ENCODE results near the gene IL4. TPM values are rescaled to one million over a fixed set of nuclear protein-coding genes. Genes with fewer than 3 reads are reported as not detected.

IL4 gene
- total RNA-seq, 1 donor from 2014 or later = not detected

DNA sequence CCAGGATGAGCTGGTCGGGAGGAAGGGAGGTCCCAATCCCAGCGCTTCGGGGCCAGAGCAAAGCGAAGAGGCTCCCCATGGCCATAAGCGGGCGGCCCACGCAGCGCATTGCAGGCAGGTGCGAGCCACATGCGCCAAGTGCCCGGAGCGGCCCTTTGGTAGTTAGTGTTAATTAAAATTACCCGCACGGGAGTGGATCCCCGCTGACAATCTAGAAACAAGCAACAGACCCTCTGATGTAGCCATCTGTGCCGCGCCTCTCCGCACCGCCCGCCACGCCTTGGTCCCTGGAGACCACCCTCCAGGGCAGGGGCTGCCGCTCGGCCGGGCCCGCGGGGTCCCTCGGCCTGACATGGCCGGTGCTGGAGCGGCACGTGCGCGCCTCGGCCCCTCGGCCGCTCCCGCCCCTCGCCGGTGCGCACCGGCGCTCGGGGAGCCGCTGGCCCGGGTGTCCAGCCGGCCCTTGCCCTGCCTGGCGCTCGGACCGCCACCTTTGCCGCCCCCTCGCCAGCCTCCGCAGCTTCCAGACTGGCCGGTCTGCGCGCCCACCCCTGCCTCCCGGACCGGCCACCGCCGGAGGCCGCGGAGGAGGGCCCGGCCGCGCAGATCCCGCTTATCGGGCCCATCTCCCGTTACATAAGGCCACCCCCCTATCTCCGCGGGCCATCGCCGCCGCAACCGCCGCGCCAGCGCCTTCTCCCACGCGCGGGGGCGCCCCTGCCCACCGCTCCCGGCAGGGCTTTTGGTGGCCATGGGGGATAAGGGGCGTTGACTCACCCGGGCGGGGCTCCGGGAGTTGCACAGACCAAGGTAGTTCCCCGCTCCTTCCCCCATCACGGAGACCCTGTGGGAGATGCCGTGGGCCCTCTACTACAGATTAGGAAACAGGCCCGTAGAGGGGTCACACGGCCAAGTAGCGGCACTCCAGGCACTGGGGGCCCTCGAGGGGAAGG lies 17.7 kb upstream of the IL4 start:
- TF ChIP-seq, protein P1, sequence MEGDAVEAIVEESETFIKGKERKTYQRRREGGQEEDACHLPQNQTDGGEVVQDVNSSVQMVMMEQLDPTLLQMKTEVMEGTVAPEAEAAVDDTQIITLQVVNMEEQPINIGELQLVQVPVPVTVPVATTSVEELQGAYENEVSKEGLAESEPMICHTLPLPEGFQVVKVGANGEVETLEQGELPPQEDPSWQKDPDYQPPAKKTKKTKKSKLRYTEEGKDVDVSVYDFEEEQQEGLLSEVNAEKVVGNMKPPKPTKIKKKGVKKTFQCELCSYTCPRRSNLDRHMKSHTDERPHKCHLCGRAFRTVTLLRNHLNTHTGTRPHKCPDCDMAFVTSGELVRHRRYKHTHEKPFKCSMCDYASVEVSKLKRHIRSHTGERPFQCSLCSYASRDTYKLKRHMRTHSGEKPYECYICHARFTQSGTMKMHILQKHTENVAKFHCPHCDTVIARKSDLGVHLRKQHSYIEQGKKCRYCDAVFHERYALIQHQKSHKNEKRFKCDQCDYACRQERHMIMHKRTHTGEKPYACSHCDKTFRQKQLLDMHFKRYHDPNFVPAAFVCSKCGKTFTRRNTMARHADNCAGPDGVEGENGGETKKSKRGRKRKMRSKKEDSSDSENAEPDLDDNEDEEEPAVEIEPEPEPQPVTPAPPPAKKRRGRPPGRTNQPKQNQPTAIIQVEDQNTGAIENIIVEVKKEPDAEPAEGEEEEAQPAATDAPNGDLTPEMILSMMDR (IDR thresholded peaks at IDR 0.05; ENCODE audit: insufficient read depth, low read length, severe bottlenecking) = peak; percentile 15
- DNase-seq (ENCODE audit: low read depth) = no peak
- Histone ChIP-seq H3K36me3 (ENCODE audit: control insufficient read depth, insufficient read depth, low read length) (no peaks in the 10 kb centered on the region), H3K27me3 (ENCODE audit: control insufficient read depth, insufficient read depth, low read length) (peaks cover 4% of the 10 kb centered on the region), H3K4me3 (ENCODE audit: low read depth, low read length) (peak overlapping the region; percentile 25)
- no peak for FAIRE-seq

DNA sequence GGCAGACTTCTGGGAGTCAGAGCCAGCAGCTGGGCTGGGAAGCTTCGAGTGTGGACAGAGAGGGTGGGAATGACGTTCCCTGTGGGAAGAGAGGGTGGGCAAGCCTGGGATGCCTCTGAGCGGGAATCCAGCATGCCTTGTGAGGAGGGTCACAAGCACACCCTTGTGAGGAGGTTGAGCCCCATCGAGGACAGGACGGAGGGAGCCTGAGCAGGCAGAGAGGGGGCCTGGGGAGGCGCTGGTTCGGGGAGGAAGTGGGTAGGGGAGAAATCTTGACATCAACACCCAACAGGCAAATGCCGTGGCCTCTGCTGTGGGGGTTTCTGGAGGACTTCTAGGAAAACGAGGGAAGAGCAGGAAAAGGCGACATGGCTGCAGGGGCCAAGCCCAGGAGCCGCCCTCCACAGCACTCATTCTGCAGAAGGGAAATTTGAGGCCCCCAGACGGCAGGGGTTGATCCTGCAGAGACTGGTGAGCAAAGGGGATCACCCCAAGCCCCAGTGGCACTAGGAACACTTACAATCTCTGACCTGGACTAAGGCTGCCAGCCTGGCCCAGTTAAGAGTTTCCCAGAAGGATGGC lies 16.9 kb upstream of the IL4 start:
- no peaks in the 10 kb centered on the region for H3K36me3 ChIP-seq (ENCODE audit: control insufficient read depth, insufficient read depth, low read length)
- FAIRE-seq = no peak
- no peak for DNase-seq (ENCODE audit: low read depth)
- TF ChIP-seq, protein P1 (IDR thresholded peaks at IDR 0.05; ENCODE audit: insufficient read depth, low read length, severe bottlenecking) = no peak
- H3K4me3 ChIP-seq (ENCODE audit: low read depth, low read length) = no peak overlapping the region
- peaks cover 4% of the 10 kb centered on the region for H3K27me3 ChIP-seq (ENCODE audit: control insufficient read depth, insufficient read depth, low read length)

DNA sequence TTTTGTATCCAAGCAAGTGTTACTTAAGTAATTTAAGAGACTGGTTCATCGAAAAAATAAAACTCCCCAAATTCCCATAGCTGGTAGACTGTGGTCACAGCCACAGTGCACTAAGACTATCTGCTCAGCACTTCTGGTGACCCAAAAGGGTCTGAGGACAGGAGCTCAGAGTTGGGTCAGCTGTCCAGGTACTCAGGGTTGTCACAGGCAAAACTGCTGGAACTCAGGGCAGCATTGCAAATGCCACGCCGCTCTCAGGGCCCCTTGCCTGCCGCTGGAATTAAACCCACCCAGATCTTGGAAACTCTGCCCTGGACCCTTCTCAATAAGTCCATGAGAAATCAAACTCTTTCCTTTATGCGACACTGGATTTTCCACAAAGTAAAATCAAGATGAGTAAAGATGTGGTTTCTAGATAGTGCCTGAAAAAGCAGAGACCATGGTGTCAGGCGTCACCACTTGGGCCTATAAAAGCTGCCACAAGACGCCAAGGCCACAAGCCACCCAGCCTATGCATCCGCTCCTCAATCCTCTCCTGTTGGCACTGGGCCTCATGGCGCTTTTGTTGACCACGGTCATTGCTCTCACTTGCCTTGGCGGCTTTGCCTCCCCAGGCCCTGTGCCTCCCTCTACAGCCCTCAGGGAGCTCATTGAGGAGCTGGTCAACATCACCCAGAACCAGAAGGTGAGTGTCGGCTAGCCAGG lies 16.0 kb upstream of the IL4 start, which contains the start of gene IL13:
IL13 (plus strand) TSS at position 498 of the 705 bp plus-strand sequence; CDS start at position 512, 14 bp downstream.
- H3K36me3 ChIP-seq (ENCODE audit: control insufficient read depth, insufficient read depth, low read length) = no peaks in the 10 kb centered on the region
- H3K4me3 ChIP-seq (ENCODE audit: low read depth, low read length) = no peak within 1 kb of the TSS
- TF ChIP-seq, protein P1 (IDR thresholded peaks at IDR 0.05; ENCODE audit: insufficient read depth, low read length, severe bottlenecking) = no peak
- H3K27me3 ChIP-seq (ENCODE audit: control insufficient read depth, insufficient read depth, low read length) = peaks cover 4% of the 10 kb centered on the region
- DNase-seq (ENCODE audit: low read depth) (no peak), FAIRE-seq (no peak)

DNA sequence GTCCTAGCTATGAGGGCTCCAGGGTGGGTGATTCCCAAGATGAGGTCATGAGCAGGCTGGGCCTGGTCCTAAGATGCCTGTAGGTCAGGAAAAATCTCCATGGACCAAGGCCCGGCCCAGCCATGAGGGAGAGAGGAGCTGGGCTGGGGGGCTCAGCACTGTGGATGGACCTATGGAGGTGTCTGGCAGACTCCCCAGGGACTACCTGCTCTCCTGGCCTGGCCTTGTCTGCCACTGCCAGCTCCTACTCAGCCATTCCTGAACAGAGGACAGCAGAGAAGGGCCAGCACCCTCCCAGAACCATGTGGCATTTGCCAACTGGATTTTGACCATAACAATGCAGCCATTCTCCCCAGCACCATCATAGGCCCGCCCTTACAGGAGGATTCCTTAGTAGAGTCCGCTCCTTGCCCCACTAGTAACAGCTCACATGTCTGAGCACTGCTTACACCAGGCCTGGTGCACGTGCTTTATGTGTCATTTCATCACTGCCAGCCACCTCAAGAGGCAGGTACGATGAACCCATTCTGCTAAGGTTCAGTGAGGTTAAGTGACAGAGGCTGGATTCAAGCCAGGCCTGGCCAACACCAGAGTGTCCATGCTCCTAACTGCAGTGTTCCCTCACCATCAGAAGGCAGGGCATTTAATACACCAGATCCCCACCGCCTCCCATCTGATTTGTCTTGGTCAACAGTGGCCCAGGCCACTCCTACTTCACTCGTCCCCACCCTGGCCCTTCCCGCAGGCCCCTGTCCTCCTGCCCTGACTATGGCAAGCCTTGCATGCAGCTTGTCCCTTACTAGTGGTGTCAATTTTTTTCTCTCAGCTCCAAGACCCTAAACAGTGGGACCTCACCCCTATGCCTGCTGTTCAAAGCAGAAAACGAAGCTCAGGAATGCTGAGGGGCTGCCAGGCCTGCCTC lies 15.1 kb upstream of the IL4 start:
- FAIRE-seq = no peak
- DNase-seq (ENCODE audit: low read depth) = no peak
- TF ChIP-seq, protein P1 (IDR thresholded peaks at IDR 0.05; ENCODE audit: insufficient read depth, low read length, severe bottlenecking) = no peak

More for the DNA sequence above, 15.1 kb upstream of the IL4 start:
- no peaks in the 10 kb centered on the region for H3K36me3 ChIP-seq (ENCODE audit: control insufficient read depth, insufficient read depth, low read length)
- no peak overlapping the region for H3K4me3 ChIP-seq (ENCODE audit: low read depth, low read length)
- peaks cover 4% of the 10 kb centered on the region for H3K27me3 ChIP-seq (ENCODE audit: control insufficient read depth, insufficient read depth, low read length)
